H9 (cell line): ENCODE measurements around the gene VSIG2. TPM values are rescaled to one million over a fixed set of nuclear protein-coding genes. Genes with fewer than 3 reads are reported as not detected.
A peak's percentile ranks its signal among the peaks of the same experiment; 100 is the strongest.

Experiments
- DNase-seq: peaks from one replicate; pipeline ENCODE4 v3.0.0-alpha.2; 2017
- H2AFZ ChIP-seq: one replicate; pipeline ENCODE4 v1.6.1; 2013; ENCODE audit warnings: mild to moderate bottlenecking, low read length, control low read depth, moderate library complexity
- H2AK5ac ChIP-seq: 2 replicates; pipeline ENCODE4 v1.6.1; 2013; ENCODE audit warnings: low read length, control low read depth, mixed read lengths; ENCODE audit not compliant: insufficient read length
- H2BK120ac ChIP-seq: one replicate; pipeline ENCODE4 v1.6.1; 2013; ENCODE audit warnings: low read depth, mild to moderate bottlenecking, low read length, control low read depth, inconsistent platforms; ENCODE audit not compliant: poor library complexity, severe bottlenecking
- H2BK12ac ChIP-seq: 2 replicates; pipeline ENCODE4 v1.6.1; 2013; ENCODE audit warnings: low read length, control low read depth, mixed read lengths, low read depth; ENCODE audit not compliant: insufficient read length
- H2BK15ac ChIP-seq: 2 replicates; pipeline ENCODE4 v1.6.1; 2013; ENCODE audit warnings: low read depth, low read length, control low read depth
- H2BK20ac ChIP-seq: one replicate; pipeline ENCODE4 v1.6.1; 2013; ENCODE audit warnings: low read depth, mild to moderate bottlenecking, low read length, control low read depth, inconsistent platforms; ENCODE audit not compliant: poor library complexity, severe bottlenecking
- H2BK5ac ChIP-seq: 2 replicates; pipeline ENCODE4 v1.6.1; 2013; ENCODE audit warnings: low read length, control low read depth, mixed read lengths; ENCODE audit not compliant: insufficient read length
- H3K14ac ChIP-seq: 2 replicates; pipeline ENCODE4 v1.6.1; 2013; ENCODE audit warnings: low read length, control low read depth; ENCODE audit not compliant: insufficient read depth
- H3K18ac ChIP-seq: 2 replicates; pipeline ENCODE4 v1.6.1; 2013; ENCODE audit warnings: low read depth, mild to moderate bottlenecking, mixed read lengths, low read length, control low read depth; ENCODE audit not compliant: insufficient read length
- H3K23ac ChIP-seq: 2 replicates; pipeline ENCODE4 v1.6.1; 2013; ENCODE audit warnings: low read length, control low read depth, mixed read lengths, low read depth; ENCODE audit not compliant: insufficient read length
- H3K23me2 ChIP-seq: 2 replicates; pipeline ENCODE4 v1.6.1; 2013; ENCODE audit warnings: low read depth, mild to moderate bottlenecking, mixed read lengths, low read length, control low read depth; ENCODE audit not compliant: insufficient read length, poor library complexity, severe bottlenecking
- H3K27ac ChIP-seq: 2 replicates; pipeline ENCODE4 v1.5.1; 2013; ENCODE audit warnings: low read length, control low read depth, mixed read lengths, low read depth; ENCODE audit not compliant: insufficient read length
- H3K27me3 ChIP-seq: 2 replicates; pipeline ENCODE4 v1.6.1; 2013; ENCODE audit warnings: low read length, control low read depth, inconsistent platforms; ENCODE audit not compliant: insufficient read depth
- H3K4ac ChIP-seq: 2 replicates; pipeline ENCODE4 v1.6.1; 2013; ENCODE audit warnings: low read depth, mild to moderate bottlenecking, control low read depth, inconsistent platforms, low read length, moderate library complexity
- H3K4me1 ChIP-seq: 2 replicates; pipeline ENCODE4 v1.6.1; 2013; ENCODE audit warnings: low read length, control low read depth, inconsistent platforms; ENCODE audit not compliant: insufficient read depth
- H3K4me2 ChIP-seq: 2 replicates; pipeline ENCODE4 v1.6.1; 2013; ENCODE audit warnings: low read length, control low read depth, mixed read lengths; ENCODE audit not compliant: insufficient read length, insufficient read depth
- H3K56ac ChIP-seq: 2 replicates; pipeline ENCODE4 v1.6.1; 2013; ENCODE audit warnings: low read depth, mild to moderate bottlenecking, mixed read lengths, low read length, control low read depth; ENCODE audit not compliant: insufficient read length
- H3K79me1 ChIP-seq: 2 replicates; pipeline ENCODE4 v1.6.1; 2013; ENCODE audit warnings: low read depth, mild to moderate bottlenecking, moderate library complexity, low read length, control low read depth, inconsistent platforms; ENCODE audit not compliant: insufficient read depth, poor library complexity, severe bottlenecking
- H3K79me2 ChIP-seq: 2 replicates; pipeline ENCODE4 v1.6.1; 2013; ENCODE audit warnings: low read length, control low read depth, inconsistent platforms; ENCODE audit not compliant: insufficient read depth
- H3K9ac ChIP-seq: 2 replicates; pipeline ENCODE4 v1.6.1; 2013; ENCODE audit warnings: low read length, control low read depth, mixed read lengths; ENCODE audit not compliant: insufficient read length; ENCODE audit errors: extremely low read depth
- H3K9me3 ChIP-seq: one replicate; pipeline ENCODE4 v1.6.1; 2013; ENCODE audit warnings: low read depth, low read length, inconsistent platforms; ENCODE audit not compliant: control insufficient read depth
- H3T11ph ChIP-seq: one replicate; pipeline ENCODE4 v1.6.1; 2013; ENCODE audit warnings: mild to moderate bottlenecking, low read length, control low read depth, inconsistent platforms
- H4K20me1 ChIP-seq: one replicate; pipeline ENCODE4 v1.6.1; 2013; ENCODE audit not compliant: control insufficient read depth, insufficient read length, insufficient read depth
- H4K5ac ChIP-seq: 2 replicates; pipeline ENCODE4 v1.6.1; 2013; ENCODE audit warnings: low read depth, mild to moderate bottlenecking, mixed read lengths, low read length, control low read depth; ENCODE audit not compliant: insufficient read length
- H4K8ac ChIP-seq: replicated peaks from 2 replicates; pipeline ENCODE4 v1.6.1; 2013; ENCODE audit warnings: low read length, control low read depth, mixed read lengths, low read depth; ENCODE audit not compliant: insufficient read length
- H4K91ac ChIP-seq: 2 replicates; pipeline ENCODE4 v1.6.1; 2013; ENCODE audit warnings: low read depth, mild to moderate bottlenecking, moderate library complexity, mixed read lengths, low read length, control low read depth; ENCODE audit not compliant: insufficient read length
- H3K27ac Mint-ChIP-seq, 3 experiments: 2 replicates in 2 of 3; 3 replicates in 1 of 3; pipeline ENCODE4 v1.8.0; 2020 to 2021; ENCODE audit warnings: mixed read lengths in 3 of 3, mild to moderate bottlenecking in 1 of 3, moderate library complexity in 1 of 3
- H3K27me3 Mint-ChIP-seq: 2 replicates; pipeline ENCODE4 v1.8.0; 2021; ENCODE audit warnings: low read depth, mild to moderate bottlenecking, moderate library complexity, mixed read lengths
- H3K36me3 Mint-ChIP-seq, 3 experiments: 2 replicates in 2 of 3; 3 replicates in 1 of 3; pipeline ENCODE4 v1.8.0; 2020 to 2021; ENCODE audit warnings: low read depth in 3 of 3, mixed read lengths in 3 of 3; ENCODE audit not compliant: insufficient read depth in 1 of 3
- H3K4me1 Mint-ChIP-seq, 2 experiments: 2 replicates each; pipeline ENCODE4 v1.8.0; 2020; ENCODE audit warnings: mixed read lengths in 2 of 2
- H3K4me3 Mint-ChIP-seq, 2 experiments: 2 replicates in 1 of 2; 3 replicates in 1 of 2; pipeline ENCODE4 v1.8.0; 2020 to 2021; ENCODE audit warnings: mild to moderate bottlenecking in 2 of 2, mixed read lengths in 2 of 2, moderate library complexity in 1 of 2
- H3K9me3 Mint-ChIP-seq, 2 experiments: 2 replicates in 1 of 2; 3 replicates in 1 of 2; pipeline ENCODE4 v1.8.0; 2020; ENCODE audit warnings: mild to moderate bottlenecking in 2 of 2, mixed read lengths in 2 of 2, moderate library complexity in 1 of 2
- WGBS: extraction: QIAGEN DNeasy Blood & Tissue Kit; methylation state at CpG from one replicate; pipeline ENCODE4 v1.1.7; 2013; ENCODE audit warnings: missing lambda C conversion rate, low lambda C conversion rate, mixed read lengths; ENCODE audit not compliant: insufficient read length; ENCODE audit errors: extremely low coverage; 5-methylcytosine and 5-hydroxymethylcytosine counted together
- total RNA-seq: library from RNA; stranded (reverse); gene quantifications from 2 replicates; pipeline ENCODE4 v1.2.1, GENCODE V29; 2021
- TF ChIP-seq, protein P1 (sequence below): fragments of 200-600 bp; sonication (generic); conservative IDR thresholded peaks from 3 replicates; pipeline ENCODE4 v1.8.0; 2021; ENCODE audit warnings: antibody characterized with exemption, mild to moderate bottlenecking

VSIG2 gene
- total RNA-seq, 1 experiment from 2014 or later = not detected

DNA sequence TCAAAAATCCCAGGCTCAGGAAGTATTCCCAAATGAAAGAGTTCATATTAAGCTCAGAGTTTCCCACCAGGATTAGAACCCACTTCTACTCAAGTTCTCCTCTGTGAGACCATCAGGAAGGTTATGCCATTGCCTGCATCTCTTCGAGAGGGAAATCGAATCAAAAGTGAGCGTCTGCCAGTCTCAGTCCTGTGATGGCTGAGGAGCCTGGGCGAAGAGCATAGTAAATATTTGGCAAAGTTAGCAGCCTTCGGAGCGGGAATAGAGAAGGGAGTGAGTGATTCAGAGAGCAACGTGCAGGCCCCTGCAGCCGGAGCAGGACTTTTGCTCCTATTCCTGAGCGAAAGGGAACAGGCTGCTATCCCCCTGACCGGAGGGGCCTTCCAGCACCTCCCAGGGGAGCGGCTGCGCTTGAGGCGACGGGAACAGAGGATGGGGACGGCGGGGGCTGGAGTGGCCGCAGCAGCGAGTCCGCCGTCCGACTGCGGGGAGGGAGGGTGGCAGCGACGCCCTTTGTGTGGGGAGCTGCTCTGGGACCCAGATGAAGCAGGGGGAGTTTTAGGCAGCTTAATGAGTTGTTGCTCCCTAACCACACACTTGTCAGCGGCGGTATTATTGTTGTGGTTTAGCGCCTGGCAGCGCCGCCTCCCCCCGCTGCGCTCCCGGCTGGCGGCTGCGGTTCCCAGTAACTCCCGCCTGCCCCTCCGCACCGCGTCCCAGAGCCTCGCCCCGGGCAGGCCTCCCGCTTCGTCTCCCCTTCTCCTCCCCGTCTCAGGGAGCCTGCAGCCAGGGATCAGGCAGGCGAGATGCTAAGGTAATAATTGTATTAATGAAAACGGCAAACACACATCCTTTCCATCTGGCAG, 34.0 kb downstream of the VSIG2 start:
- Histone ChIP-seq H3K27me3 (peaks cover 52% of the 10 kb centered on the region), H4K5ac (no peak overlapping the region), H2BK120ac (no peak overlapping the region), H2AK5ac (no peak overlapping the region), H3K23me2 (peaks cover 9% of the 10 kb centered on the region), H4K91ac (no peak overlapping the region), H2BK15ac (no peak overlapping the region), H4K20me1 (no peaks in the 10 kb centered on the region), H3K79me1 (no peaks in the 10 kb centered on the region), H3K56ac (no peak overlapping the region), H3K4me1 (peaks cover 6% of the 10 kb centered on the region), H3K79me2 (no peaks in the 10 kb centered on the region), H3K23ac (no peak overlapping the region), H2BK5ac (no peak overlapping the region), H3K9me3 (no peaks in the 10 kb centered on the region), H3K4ac (no peak overlapping the region), H2BK20ac (no peak overlapping the region), H3K9ac (no peak overlapping the region), H3K14ac (no peak overlapping the region), H3K18ac (no peak overlapping the region), H3K27ac (no peak overlapping the region), H4K8ac (no peak overlapping the region), H3K4me2 (peak overlapping the region; percentile 86), H2BK12ac (no peak overlapping the region), H3T11ph (no peak overlapping the region), H2AFZ (no peak overlapping the region)
- peak overlapping the region; percentile 66 to 86 for H3K4me3 Mint-ChIP-seq
- H3K27me3 Mint-ChIP-seq = peaks cover 89% of the 10 kb centered on the region
- H3K27ac Mint-ChIP-seq = no peak overlapping the region
- no peaks in the 10 kb centered on the region; a peak in 1 of 7 replicates for H3K36me3 Mint-ChIP-seq
- peak; percentile 48 for DNase-seq
- TF ChIP-seq, protein P1, sequence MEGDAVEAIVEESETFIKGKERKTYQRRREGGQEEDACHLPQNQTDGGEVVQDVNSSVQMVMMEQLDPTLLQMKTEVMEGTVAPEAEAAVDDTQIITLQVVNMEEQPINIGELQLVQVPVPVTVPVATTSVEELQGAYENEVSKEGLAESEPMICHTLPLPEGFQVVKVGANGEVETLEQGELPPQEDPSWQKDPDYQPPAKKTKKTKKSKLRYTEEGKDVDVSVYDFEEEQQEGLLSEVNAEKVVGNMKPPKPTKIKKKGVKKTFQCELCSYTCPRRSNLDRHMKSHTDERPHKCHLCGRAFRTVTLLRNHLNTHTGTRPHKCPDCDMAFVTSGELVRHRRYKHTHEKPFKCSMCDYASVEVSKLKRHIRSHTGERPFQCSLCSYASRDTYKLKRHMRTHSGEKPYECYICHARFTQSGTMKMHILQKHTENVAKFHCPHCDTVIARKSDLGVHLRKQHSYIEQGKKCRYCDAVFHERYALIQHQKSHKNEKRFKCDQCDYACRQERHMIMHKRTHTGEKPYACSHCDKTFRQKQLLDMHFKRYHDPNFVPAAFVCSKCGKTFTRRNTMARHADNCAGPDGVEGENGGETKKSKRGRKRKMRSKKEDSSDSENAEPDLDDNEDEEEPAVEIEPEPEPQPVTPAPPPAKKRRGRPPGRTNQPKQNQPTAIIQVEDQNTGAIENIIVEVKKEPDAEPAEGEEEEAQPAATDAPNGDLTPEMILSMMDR = no peak
- H3K9me3 Mint-ChIP-seq = no peaks in the 10 kb centered on the region
- peaks cover 29 to 33% of the 10 kb centered on the region in 2 experiments for H3K4me1 Mint-ChIP-seq
- no CpG with 5 or more reads among the region's 45 CpGs for WGBS
